Measurements from ENCODE around the gene LMTK2.

LMTK2 gene

GRCh38 chr7:98229441-98229840 is 122.8 kb downstream of the LMTK2 start:
- DNase-seq (ENCODE audit: low read depth): no peak
- TF ChIP-seq, protein P1, sequence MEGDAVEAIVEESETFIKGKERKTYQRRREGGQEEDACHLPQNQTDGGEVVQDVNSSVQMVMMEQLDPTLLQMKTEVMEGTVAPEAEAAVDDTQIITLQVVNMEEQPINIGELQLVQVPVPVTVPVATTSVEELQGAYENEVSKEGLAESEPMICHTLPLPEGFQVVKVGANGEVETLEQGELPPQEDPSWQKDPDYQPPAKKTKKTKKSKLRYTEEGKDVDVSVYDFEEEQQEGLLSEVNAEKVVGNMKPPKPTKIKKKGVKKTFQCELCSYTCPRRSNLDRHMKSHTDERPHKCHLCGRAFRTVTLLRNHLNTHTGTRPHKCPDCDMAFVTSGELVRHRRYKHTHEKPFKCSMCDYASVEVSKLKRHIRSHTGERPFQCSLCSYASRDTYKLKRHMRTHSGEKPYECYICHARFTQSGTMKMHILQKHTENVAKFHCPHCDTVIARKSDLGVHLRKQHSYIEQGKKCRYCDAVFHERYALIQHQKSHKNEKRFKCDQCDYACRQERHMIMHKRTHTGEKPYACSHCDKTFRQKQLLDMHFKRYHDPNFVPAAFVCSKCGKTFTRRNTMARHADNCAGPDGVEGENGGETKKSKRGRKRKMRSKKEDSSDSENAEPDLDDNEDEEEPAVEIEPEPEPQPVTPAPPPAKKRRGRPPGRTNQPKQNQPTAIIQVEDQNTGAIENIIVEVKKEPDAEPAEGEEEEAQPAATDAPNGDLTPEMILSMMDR (IDR thresholded peaks at IDR 0.05; ENCODE audit: low read length, missing control alignments): no peak
- no peak overlapping the region for H3K4me3 ChIP-seq (replicated peaks; ENCODE audit: low read depth, low read length)

DNA sequence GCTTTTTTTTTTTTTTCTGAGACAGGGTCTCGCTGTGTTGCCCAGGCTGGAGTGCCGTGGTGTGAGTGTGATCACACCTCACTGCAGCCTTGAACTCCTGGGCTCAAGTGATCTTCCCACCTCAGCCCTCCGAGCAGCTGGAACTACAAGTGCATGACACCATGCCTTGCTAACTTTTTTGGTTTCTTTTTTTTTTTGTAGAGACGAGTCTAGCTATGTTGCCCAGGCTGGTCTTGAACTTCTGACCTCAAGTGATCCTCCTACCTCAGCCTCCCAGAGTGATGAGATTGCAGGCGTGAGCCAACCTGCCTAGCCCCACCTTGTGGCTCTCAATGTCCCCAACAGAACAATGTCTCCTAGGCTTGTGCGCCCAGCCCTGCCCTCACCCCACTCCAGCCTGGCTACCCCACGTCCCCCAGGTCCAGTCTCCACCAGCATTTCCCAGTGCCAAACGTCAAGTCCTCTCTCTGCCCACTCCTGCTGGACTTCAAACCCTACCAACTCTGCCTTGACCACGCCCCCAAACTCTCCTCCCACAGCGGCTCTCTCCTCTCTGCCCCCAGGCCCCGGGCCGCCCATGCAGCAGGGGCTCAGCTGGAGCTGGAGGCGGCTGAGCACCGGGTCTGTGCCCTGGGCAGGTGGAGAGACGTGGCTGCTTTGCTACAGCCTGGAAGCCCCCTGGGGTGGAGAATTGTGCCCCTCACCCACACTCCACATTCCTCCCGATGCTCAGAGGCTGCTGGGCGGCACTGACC is 123.5 kb downstream of the LMTK2 start:
- TF ChIP-seq, protein P1 (IDR thresholded peaks at IDR 0.05; ENCODE audit: low read length, missing control alignments): no peak
- H3K4me3 ChIP-seq (replicated peaks; ENCODE audit: low read depth, low read length): no peak overlapping the region

GRCh38 chr7:98230746-98231471 is 124.2 kb downstream of the LMTK2 start:
- DNase-seq (ENCODE audit: low read depth): no peak

More for the DNA sequence above, 123.5 kb downstream of the LMTK2 start:
- no peak for DNase-seq (ENCODE audit: low read depth)

GRCh38 chr7:98231493-98232262 is 125.0 kb downstream of the LMTK2 start:
- DNase-seq (ENCODE audit: low read depth): no peak
- TF ChIP-seq, protein P1 (IDR thresholded peaks at IDR 0.05; ENCODE audit: low read length, missing control alignments): no peak
- no peak overlapping the region for H3K4me3 ChIP-seq (replicated peaks; ENCODE audit: low read depth, low read length)

More at GRCh38 chr7:98230746-98231471, 124.2 kb downstream of the LMTK2 start:
- H3K4me3 ChIP-seq (replicated peaks; ENCODE audit: low read depth, low read length): no peak overlapping the region
- TF ChIP-seq, protein P1 (IDR thresholded peaks at IDR 0.05; ENCODE audit: low read length, missing control alignments): no peak

GRCh38 chr7:98232263-98232585 is 125.6 kb downstream of the LMTK2 start:
- TF ChIP-seq, protein P1 (IDR thresholded peaks at IDR 0.05; ENCODE audit: low read length, missing control alignments): no peak
- H3K4me3 ChIP-seq (replicated peaks; ENCODE audit: low read depth, low read length): no peak overlapping the region
- no peak for DNase-seq (ENCODE audit: low read depth)

DNA sequence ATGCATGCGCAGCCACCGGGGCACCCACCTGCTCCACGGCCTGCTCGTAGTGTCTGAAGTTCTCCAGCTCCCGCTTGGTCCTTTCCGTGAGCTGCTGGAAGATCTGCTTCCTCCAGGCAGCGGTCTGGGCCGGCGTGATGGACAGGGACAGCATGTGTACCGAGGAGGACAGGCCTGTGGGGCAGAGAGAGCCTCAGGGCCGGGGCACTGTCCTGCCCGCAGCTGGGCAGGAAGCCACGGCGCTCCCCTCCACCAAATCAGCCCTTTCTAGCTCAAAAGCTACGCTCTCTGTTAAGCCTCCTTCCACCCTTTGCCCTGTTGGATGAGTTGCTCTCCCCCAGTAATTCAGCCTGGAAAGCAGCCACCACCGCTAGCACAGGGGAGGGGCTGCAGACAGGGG is 126.1 kb downstream of the LMTK2 start:
- TF ChIP-seq, protein P1 (IDR thresholded peaks at IDR 0.05; ENCODE audit: low read length, missing control alignments): no peak
- no peak for DNase-seq (ENCODE audit: low read depth)
- no peak overlapping the region for H3K4me3 ChIP-seq (replicated peaks; ENCODE audit: low read depth, low read length)

Data from fibroblast of pulmonary artery (primary cell).